Measurements from ENCODE around the gene SLC20A1.
A peak's percentile ranks its signal among the peaks of the same experiment; 100 is the strongest.

Gene SLC20A1

DNA sequence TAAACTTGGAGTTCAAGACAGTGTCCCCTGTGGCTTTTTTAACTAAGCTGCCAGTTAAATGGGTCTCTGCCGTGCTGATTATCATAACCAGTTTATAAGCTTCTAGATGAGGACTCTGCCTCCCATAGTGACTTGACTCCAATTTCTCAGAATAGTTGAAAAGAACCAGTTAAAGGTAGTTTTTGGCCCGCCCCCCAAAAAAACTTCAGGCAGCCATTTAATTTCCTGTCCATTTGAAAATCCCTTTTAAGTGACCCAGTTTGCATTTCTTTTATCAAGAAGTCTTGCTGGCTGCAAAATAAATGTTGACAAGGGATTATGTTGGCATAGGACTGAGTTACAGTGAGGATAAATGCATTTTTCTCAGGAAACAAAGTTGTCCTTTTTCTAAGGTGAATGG is 2.3 kb downstream of the SLC20A1 start:
- Histone ChIP-seq H3K4me1 (ENCODE audit: insufficient read depth, low read length, severe bottlenecking) (peaks cover 41% of the 10 kb centered on the region), H3K9ac (ENCODE audit: low read length) (peak overlapping the region; percentile 100), H3K27ac (ENCODE audit: low read depth, low read length, poor library complexity, severe bottlenecking) (no peak overlapping the region), H3K36me3 (ENCODE audit: insufficient read depth, low read length) (peaks cover 64% of the 10 kb centered on the region), H3K9me2 (ENCODE audit: low read depth, low read length) (no peaks in the 10 kb centered on the region), H3K79me2 (ENCODE audit: insufficient read depth, low read length) (peaks cover 41% of the 10 kb centered on the region), H3K27me3 (ENCODE audit: insufficient read depth, low read length) (no peaks in the 10 kb centered on the region), H4K20me1 (ENCODE audit: insufficient read depth, low read length) (0 out of 2 replicates have a peak, but pooled peaks cover 3% of the 10 kb centered on the region), H3K4me2 (ENCODE audit: low read length) (peak overlapping the region; percentile 91), H2AFZ (ENCODE audit: low read length) (no peak overlapping the region), H3K9me3 (ENCODE audit: low read length) (no peaks in the 10 kb centered on the region), H3K4me3 (ENCODE audit: low read depth, low read length, poor library complexity, severe bottlenecking) (peak overlapping the region; percentile 99), H3F3A (ENCODE audit: insufficient read depth, low read length) (no peaks in the 10 kb centered on the region)
- TF ChIP-seq, protein P1, sequence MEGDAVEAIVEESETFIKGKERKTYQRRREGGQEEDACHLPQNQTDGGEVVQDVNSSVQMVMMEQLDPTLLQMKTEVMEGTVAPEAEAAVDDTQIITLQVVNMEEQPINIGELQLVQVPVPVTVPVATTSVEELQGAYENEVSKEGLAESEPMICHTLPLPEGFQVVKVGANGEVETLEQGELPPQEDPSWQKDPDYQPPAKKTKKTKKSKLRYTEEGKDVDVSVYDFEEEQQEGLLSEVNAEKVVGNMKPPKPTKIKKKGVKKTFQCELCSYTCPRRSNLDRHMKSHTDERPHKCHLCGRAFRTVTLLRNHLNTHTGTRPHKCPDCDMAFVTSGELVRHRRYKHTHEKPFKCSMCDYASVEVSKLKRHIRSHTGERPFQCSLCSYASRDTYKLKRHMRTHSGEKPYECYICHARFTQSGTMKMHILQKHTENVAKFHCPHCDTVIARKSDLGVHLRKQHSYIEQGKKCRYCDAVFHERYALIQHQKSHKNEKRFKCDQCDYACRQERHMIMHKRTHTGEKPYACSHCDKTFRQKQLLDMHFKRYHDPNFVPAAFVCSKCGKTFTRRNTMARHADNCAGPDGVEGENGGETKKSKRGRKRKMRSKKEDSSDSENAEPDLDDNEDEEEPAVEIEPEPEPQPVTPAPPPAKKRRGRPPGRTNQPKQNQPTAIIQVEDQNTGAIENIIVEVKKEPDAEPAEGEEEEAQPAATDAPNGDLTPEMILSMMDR (IDR thresholded peaks at IDR 0.05; ENCODE audit: low read length) = no peak
- no peak for TF ChIP-seq EZH2 (IDR thresholded peaks at IDR 0.05; ENCODE audit: borderline replicate concordance, low read length)

DNA sequence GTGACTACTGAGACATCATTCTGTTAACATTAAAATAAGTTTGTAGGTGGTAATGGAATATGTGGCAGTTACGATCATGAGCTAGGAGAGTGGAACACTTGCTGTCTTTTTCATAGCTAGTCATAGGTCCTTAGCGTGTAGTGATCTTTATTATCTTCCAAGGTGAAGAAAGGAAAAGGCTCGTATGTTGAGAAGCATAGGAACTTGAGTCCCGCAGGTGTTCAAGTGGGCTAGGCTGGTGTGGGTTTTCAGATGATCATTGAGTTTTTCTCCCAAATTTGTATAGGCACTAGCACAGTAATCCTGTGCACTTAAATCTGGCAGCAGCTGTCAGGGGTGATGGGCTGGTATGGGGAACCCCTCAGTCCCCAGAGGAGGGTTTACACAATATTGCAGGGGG is 10.9 kb downstream of the SLC20A1 start:
- no peaks in the 10 kb centered on the region for H3F3A ChIP-seq (ENCODE audit: insufficient read depth, low read length)
- no peaks in the 10 kb centered on the region for H3K79me2 ChIP-seq (ENCODE audit: insufficient read depth, low read length)

GRCh38 chr2:112658301-112658700 is 12.6 kb downstream of the SLC20A1 start:
- Histone ChIP-seq H3K27me3 (ENCODE audit: insufficient read depth, low read length) (no peaks in the 10 kb centered on the region), H3K4me3 (ENCODE audit: low read depth, low read length, poor library complexity, severe bottlenecking) (no peak overlapping the region), H3K27ac (ENCODE audit: low read depth, low read length, poor library complexity, severe bottlenecking) (no peak overlapping the region), H4K20me1 (ENCODE audit: insufficient read depth, low read length) (no peaks in the 10 kb centered on the region), H3K4me2 (ENCODE audit: low read length) (no peak overlapping the region), H3K9me3 (ENCODE audit: low read length) (no peaks in the 10 kb centered on the region), H3K4me1 (ENCODE audit: insufficient read depth, low read length, severe bottlenecking) (no peaks in the 10 kb centered on the region), H3K79me2 (ENCODE audit: insufficient read depth, low read length) (no peaks in the 10 kb centered on the region), H3K36me3 (ENCODE audit: insufficient read depth, low read length) (peaks cover 97% of the 10 kb centered on the region), H2AFZ (ENCODE audit: low read length) (no peak overlapping the region), H3K9me2 (ENCODE audit: low read depth, low read length) (no peaks in the 10 kb centered on the region), H3K9ac (ENCODE audit: low read length) (no peak overlapping the region), H3F3A (ENCODE audit: insufficient read depth, low read length) (no peaks in the 10 kb centered on the region)
- TF ChIP-seq, protein P1 (IDR thresholded peaks at IDR 0.05; ENCODE audit: low read length) = no peak
- TF ChIP-seq EZH2 (IDR thresholded peaks at IDR 0.05; ENCODE audit: borderline replicate concordance, low read length) = no peak

More for the DNA sequence above, 10.9 kb downstream of the SLC20A1 start:
- Histone ChIP-seq H3K4me2 (ENCODE audit: low read length) (no peak overlapping the region), H3K27ac (ENCODE audit: low read depth, low read length, poor library complexity, severe bottlenecking) (no peak overlapping the region), H3K9me2 (ENCODE audit: low read depth, low read length) (no peaks in the 10 kb centered on the region), H3K27me3 (ENCODE audit: insufficient read depth, low read length) (no peaks in the 10 kb centered on the region), H2AFZ (ENCODE audit: low read length) (no peak overlapping the region), H3K9ac (ENCODE audit: low read length) (no peak overlapping the region), H3K36me3 (ENCODE audit: insufficient read depth, low read length) (peaks cover 98% of the 10 kb centered on the region), H3K9me3 (ENCODE audit: low read length) (no peaks in the 10 kb centered on the region), H3K4me3 (ENCODE audit: low read depth, low read length, poor library complexity, severe bottlenecking) (no peak overlapping the region), H4K20me1 (ENCODE audit: insufficient read depth, low read length) (no peaks in the 10 kb centered on the region), H3K4me1 (ENCODE audit: insufficient read depth, low read length, severe bottlenecking) (no peaks in the 10 kb centered on the region)
- TF ChIP-seq EZH2 (IDR thresholded peaks at IDR 0.05; ENCODE audit: borderline replicate concordance, low read length) = no peak
- TF ChIP-seq, protein P1 (IDR thresholded peaks at IDR 0.05; ENCODE audit: low read length) = no peak

All from OCI-LY1 (cell line).